HEK293T (cell line): ENCODE measurements around the gene FMN2.
A peak's percentile ranks its signal among the peaks of the same experiment; 100 is the strongest.

ENCODE experiments used
- CTCF ChIA-PET: fragments of 350-600 bp; formaldehyde crosslinking; extraction: SDS; loops from one replicate; lab custom pipeline; 2021; ENCODE audit warnings: antibody characterized with exemption, inconsistent platforms; lab: Yijun Ruan, JAX
- POLR2A ChIA-PET: fragments of 350-600 bp; formaldehyde crosslinking; extraction: SDS; loops from one replicate; lab custom pipeline; 2020; ENCODE audit warnings: antibody characterized with exemption, inconsistent platforms; lab: Yijun Ruan, JAX
- DNase-seq: peaks from one replicate; pipeline ENCODE4 v3.0.0; 2012; ENCODE audit warnings: mixed read lengths; ENCODE audit errors: extremely low spot score
- ARNT ChIP-seq: fragments of 450-650 bp; IDR thresholded peaks from 2 replicates; pipeline ENCODE4 v1.6.1; 2017; ENCODE audit warnings: mild to moderate bottlenecking
- BHLHE40 ChIP-seq: fragments of 450-650 bp; IDR thresholded peaks from 2 replicates; pipeline ENCODE4 v1.6.1; 2016; ENCODE audit warnings: mild to moderate bottlenecking, moderate library complexity, borderline replicate concordance
- CTBP1 ChIP-seq: fragments of 450-650 bp; IDR thresholded peaks from 2 replicates; pipeline ENCODE4 v1.6.1; 2016; ENCODE audit warnings: borderline replicate concordance
- ELF4 ChIP-seq: fragments of 450-650 bp; IDR thresholded peaks from 2 replicates; pipeline ENCODE4 v1.6.1; 2017; ENCODE audit warnings: antibody characterized with exemption
- FOXA1 ChIP-seq: fragments of 450-650 bp; IDR thresholded peaks from 2 replicates; pipeline ENCODE4 v1.6.1; 2016; ENCODE audit warnings: mild to moderate bottlenecking
- FOXK2 ChIP-seq: fragments of 450-650 bp; IDR thresholded peaks from 2 replicates; pipeline ENCODE4 v1.6.1; 2016; ENCODE audit warnings: mild to moderate bottlenecking
- FOXM1 ChIP-seq: fragments of 450-650 bp; IDR thresholded peaks from 2 replicates; pipeline ENCODE4 v1.6.1; 2017; ENCODE audit warnings: mild to moderate bottlenecking, borderline replicate concordance
- HDGF ChIP-seq: fragments of 450-650 bp; IDR thresholded peaks from 2 replicates; pipeline ENCODE4 v1.6.1; 2017; ENCODE audit warnings: antibody characterized with exemption, borderline replicate concordance
- L3MBTL2 ChIP-seq: fragments of 450-650 bp; conservative IDR thresholded peaks from 2 replicates; pipeline ENCODE4 v1.6.1; 2016; ENCODE audit warnings: mild to moderate bottlenecking
- LEF1 ChIP-seq: fragments of 450-650 bp; IDR thresholded peaks from 2 replicates; pipeline ENCODE4 v1.6.1; 2017; ENCODE audit warnings: mild to moderate bottlenecking, borderline replicate concordance
- NFRKB ChIP-seq: fragments of 450-650 bp; IDR thresholded peaks from 2 replicates; pipeline ENCODE4 v1.6.1; 2016; ENCODE audit warnings: mild to moderate bottlenecking, moderate library complexity
- PKNOX1 ChIP-seq: fragments of 450-650 bp; IDR thresholded peaks from 2 replicates; pipeline ENCODE4 v1.6.1; 2016
- SP1 ChIP-seq: fragments of 450-650 bp; IDR thresholded peaks from 2 replicates; pipeline ENCODE4 v1.6.1; 2017
- SUZ12 ChIP-seq: fragments of 450-650 bp; IDR thresholded peaks from 2 replicates; pipeline ENCODE4 v1.6.1; 2016; ENCODE audit warnings: mild to moderate bottlenecking
- TARDBP ChIP-seq: fragments of 450-650 bp; IDR thresholded peaks from 2 replicates; pipeline ENCODE4 v1.6.1; 2016
- ZNF384 ChIP-seq: fragments of 450-650 bp; IDR thresholded peaks from 2 replicates; pipeline ENCODE4 v1.6.1; 2016

The FMN2 gene

GRCh38 chr1:240190881-240191401 lies 99.3 kb downstream of the FMN2 start:
- ChIA-PET POLR2A (no interaction called here), CTCF (interaction anchor here (0.6 to 1.2 kb wide), 4 partner anchors 166 to 501 kb away, joined by 3 to 10 read pairs (median 3); no protein-coding TSS in a partner anchor)
- DNase-seq = peak; percentile 53
- TF ChIP-seq ZNF384 (0 out of 2 replicates have a peak, but pooled peaks have one; percentile 36), PKNOX1 (peak; percentile 13; the same call in 1 of the 2 replicates), ARNT (no peak), HDGF (no peak), BHLHE40 (no peak)

- CTCF ChIA-PET = no interaction called here
- DNase-seq = no peak
- POLR2A ChIA-PET = no interaction called here
- TF ChIP-seq LEF1 = no peak
- TF ChIP-seq BHLHE40 = no peak
- no peak for TF ChIP-seq SP1
- no peak for TF ChIP-seq PKNOX1
- no peak for TF ChIP-seq ZNF384
- TF ChIP-seq FOXM1 = no peak
- no peak for TF ChIP-seq L3MBTL2
- no peak for TF ChIP-seq CTBP1
These were observed 101.2 kb downstream of the FMN2 start for GRCh38 chr1:240192851-240193250.

- TF ChIP-seq FOXA1 (no peak), CTBP1 (no peak), L3MBTL2 (no peak), ARNT (no peak), NFRKB (no peak), FOXK2 (no peak), SP1 (no peak), HDGF (no peak), BHLHE40 (no peak), PKNOX1 (no peak), LEF1 (no peak), ELF4 (no peak), SUZ12 (no peak), FOXM1 (no peak), ZNF384 (no peak), TARDBP (no peak)
- DNase-seq = no peak
- POLR2A ChIA-PET = no interaction called here
- CTCF ChIA-PET = no interaction called here
These were observed 102.0 kb downstream of the FMN2 start for GRCh38 chr1:240193679-240194078.

GRCh38 chr1:240194120-240194519 lies 102.4 kb downstream of the FMN2 start:
- CTCF ChIA-PET = no interaction called here
- no peak for DNase-seq

GRCh38 chr1:240198376-240198775 lies 106.7 kb downstream of the FMN2 start:
- CTCF ChIA-PET = no interaction called here
- TF ChIP-seq ZNF384 (no peak), FOXK2 (no peak), CTBP1 (no peak), TARDBP (no peak), BHLHE40 (no peak), HDGF (no peak), ELF4 (no peak), SUZ12 (no peak), ARNT (no peak), SP1 (no peak), LEF1 (no peak), L3MBTL2 (no peak), NFRKB (no peak), FOXA1 (no peak), PKNOX1 (no peak), FOXM1 (no peak)
- POLR2A ChIA-PET = no interaction called here
- DNase-seq = no peak

More at GRCh38 chr1:240194120-240194519, 102.4 kb downstream of the FMN2 start:
- TF ChIP-seq CTBP1 (no peak), SUZ12 (no peak), ZNF384 (no peak), PKNOX1 (no peak)
- POLR2A ChIA-PET = no interaction called here
